Measurements from ENCODE around the gene ASTE1.

ASTE1 gene, protein sequence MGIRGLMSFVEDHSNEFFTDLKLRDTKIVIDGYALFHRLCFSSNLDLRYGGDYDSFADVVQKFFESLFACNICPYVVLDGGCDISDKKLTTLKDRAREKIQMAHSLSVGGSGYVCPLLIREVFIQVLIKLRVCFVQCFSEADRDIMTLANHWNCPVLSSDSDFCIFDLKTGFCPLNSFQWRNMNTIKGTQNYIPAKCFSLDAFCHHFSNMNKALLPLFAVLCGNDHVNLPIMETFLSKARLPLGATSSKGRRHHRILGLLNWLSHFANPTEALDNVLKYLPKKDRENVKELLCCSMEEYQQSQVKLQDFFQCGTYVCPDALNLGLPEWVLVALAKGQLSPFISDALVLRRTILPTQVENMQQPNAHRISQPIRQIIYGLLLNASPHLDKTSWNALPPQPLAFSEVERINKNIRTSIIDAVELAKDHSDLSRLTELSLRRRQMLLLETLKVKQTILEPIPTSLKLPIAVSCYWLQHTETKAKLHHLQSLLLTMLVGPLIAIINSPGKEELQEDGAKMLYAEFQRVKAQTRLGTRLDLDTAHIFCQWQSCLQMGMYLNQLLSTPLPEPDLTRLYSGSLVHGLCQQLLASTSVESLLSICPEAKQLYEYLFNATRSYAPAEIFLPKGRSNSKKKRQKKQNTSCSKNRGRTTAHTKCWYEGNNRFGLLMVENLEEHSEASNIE

DNA sequence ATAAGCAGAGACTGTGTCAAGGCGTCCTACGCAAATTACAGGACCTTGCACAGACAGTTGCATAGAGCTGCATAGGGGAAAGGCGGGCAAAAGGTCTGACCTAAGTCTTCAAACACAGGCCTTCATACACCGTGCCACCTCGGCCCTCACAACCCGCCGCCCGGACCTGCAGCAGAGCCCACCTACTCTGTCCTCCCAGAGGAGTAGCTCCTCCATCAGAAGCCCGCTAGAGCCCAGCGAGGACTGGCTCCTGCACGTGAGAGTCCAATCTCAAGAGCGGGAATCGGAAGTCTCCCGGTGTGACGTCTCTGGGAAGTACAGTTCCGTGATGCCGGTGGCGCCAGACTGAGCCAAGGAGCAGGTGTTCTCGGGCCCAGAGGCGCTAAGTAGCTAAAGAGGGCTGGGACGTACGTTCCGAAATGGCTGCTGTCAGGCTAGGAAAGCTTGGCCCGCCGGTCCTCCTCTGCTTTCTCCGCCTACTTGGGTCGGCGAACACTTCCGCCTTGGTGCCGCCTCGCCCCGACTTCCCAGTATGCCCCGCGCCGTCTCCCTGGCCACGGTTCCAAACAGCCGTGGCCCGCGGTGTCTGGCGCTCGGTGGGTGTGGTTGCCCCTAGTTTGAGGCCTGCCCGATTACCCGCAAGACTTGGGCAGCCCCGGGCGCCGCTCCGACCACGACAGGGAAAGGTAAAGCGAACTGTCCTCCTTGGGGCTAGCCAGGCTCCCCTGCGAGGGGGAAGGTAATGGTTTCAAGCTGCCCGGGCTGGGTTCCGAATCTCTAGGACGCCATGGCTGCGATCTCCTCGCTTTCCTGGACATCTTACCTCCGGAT is at the start of gene ASTE1, which contains the start of gene NEK11:
Gene ASTE1, minus strand, starts transcription at position 505 of the 831 bp plus-strand sequence. CDS start 1,519 bp downstream, outside the sequence.
Gene NEK11, plus strand, starts transcription at position 557 of the 831 bp plus-strand sequence. CDS start 2,832 bp downstream, outside the sequence.
- no peak for DNase-seq (ENCODE audit: low read depth)
- peak within 1 kb of the TSS; percentile 74 for H3K4me3 ChIP-seq (ENCODE audit: low read depth, low read length)
- in situ Hi-C loops (cut with HindIII; ENCODE audit: low sequenced_read_pairs), result no loop called here
- no peak for TF ChIP-seq CTCF (IDR thresholded peaks at IDR 0.05; ENCODE audit: low read depth, low read length, missing control alignments)

GRCh38 chr3:131075632-131076328 is 49.2 kb upstream of the ASTE1 start:
- TF ChIP-seq CTCF (IDR thresholded peaks at IDR 0.05; ENCODE audit: low read depth, low read length, missing control alignments), result no peak
- DNase-seq (ENCODE audit: low read depth), result no peak
- in situ Hi-C loops (cut with HindIII; ENCODE audit: low sequenced_read_pairs), result no loop called here
- H3K4me3 ChIP-seq (ENCODE audit: low read depth, low read length), result no peak overlapping the region

- in situ Hi-C loops (cut with HindIII; ENCODE audit: low sequenced_read_pairs), result loop anchor here (25.0 kb wide), 1 partner anchor 964 kb away; the partner anchor contains the start of gene CPNE4
- no peak overlapping the region for H3K4me3 ChIP-seq (ENCODE audit: low read depth, low read length)
- DNase-seq (ENCODE audit: low read depth), result no peak
- TF ChIP-seq CTCF (IDR thresholded peaks at IDR 0.05; ENCODE audit: low read depth, low read length, missing control alignments), result no peak
Measured at GRCh38 chr3:131072845-131073244, 46.2 kb upstream of the ASTE1 start.

DNA sequence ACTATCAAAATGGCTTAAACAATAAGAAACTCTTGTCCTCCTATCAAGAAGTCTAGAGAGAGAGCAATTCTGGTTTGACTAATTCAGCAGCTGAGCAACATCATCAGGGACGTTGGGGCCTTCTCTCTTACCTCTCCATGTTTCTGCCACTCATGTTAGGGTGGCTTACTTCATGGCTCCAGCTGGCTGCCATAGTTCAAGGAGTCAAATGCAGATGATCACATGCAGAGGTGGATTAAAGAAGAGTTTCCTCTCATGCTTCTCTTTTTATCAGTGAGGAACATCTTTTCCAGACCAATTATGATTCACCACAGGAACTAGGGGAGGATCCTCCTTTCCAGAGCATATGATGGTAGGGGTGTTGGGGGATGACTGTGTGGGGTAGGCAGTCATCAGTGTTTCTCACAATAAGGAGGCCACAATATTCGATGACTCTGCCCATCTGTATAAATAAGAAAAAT is 45.5 kb upstream of the ASTE1 start:
- no peak for DNase-seq (ENCODE audit: low read depth)
- in situ Hi-C loops (cut with HindIII; ENCODE audit: low sequenced_read_pairs), result loop anchor here (25.0 kb wide), 1 partner anchor 965 kb away; the partner anchor contains the start of gene CPNE4
- H3K4me3 ChIP-seq (ENCODE audit: low read depth, low read length), result no peak overlapping the region
- TF ChIP-seq CTCF (IDR thresholded peaks at IDR 0.05; ENCODE audit: low read depth, low read length, missing control alignments), result no peak

GRCh38 chr3:131067983-131068382 is 41.4 kb upstream of the ASTE1 start:
- no peak for TF ChIP-seq CTCF (IDR thresholded peaks at IDR 0.05; ENCODE audit: low read depth, low read length, missing control alignments)
- in situ Hi-C loops (cut with HindIII; ENCODE audit: low sequenced_read_pairs), result loop anchor here (25.0 kb wide), 1 partner anchor 969 kb away; the partner anchor contains the start of gene CPNE4
- DNase-seq (ENCODE audit: low read depth), result no peak
- H3K4me3 ChIP-seq (ENCODE audit: low read depth, low read length), result no peak overlapping the region
